Measurements from ENCODE around the gene FNDC3B.

The FNDC3B gene

GRCh38 chr3:172062761-172063160 is 23.4 kb downstream of the FNDC3B start:
- no peak for FAIRE-seq
- TF ChIP-seq CTCF (IDR thresholded peaks at IDR 0.05; ENCODE audit: insufficient read depth, missing control alignments), result no peak
- DNase-seq (ENCODE audit: insufficient read length, low spot score), result no peak

- no peak for DNase-seq (ENCODE audit: insufficient read length, low spot score)
- TF ChIP-seq CTCF (IDR thresholded peaks at IDR 0.05; ENCODE audit: insufficient read depth, missing control alignments), result no peak
- no peak for FAIRE-seq
Observed at GRCh38 chr3:172063456-172064432, 24.4 kb downstream of the FNDC3B start.

- FAIRE-seq (no peak), DNase-seq (ENCODE audit: insufficient read length, low spot score) (no peak)
- no peak for TF ChIP-seq CTCF (IDR thresholded peaks at IDR 0.05; ENCODE audit: insufficient read depth, missing control alignments)
Observed at GRCh38 chr3:172065527-172065926, 26.1 kb downstream of the FNDC3B start.

- FAIRE-seq (no peak), DNase-seq (ENCODE audit: insufficient read length, low spot score) (no peak)
- no peak for TF ChIP-seq CTCF (IDR thresholded peaks at IDR 0.05; ENCODE audit: insufficient read depth, missing control alignments)
Observed at GRCh38 chr3:172065967-172066762, 26.8 kb downstream of the FNDC3B start.

GRCh38 chr3:172066880-172067796 is 27.8 kb downstream of the FNDC3B start:
- TF ChIP-seq CTCF (IDR thresholded peaks at IDR 0.05; ENCODE audit: insufficient read depth, missing control alignments), result no peak
- no peak for DNase-seq (ENCODE audit: insufficient read length, low spot score)
- no peak for FAIRE-seq

- no peak for TF ChIP-seq CTCF (IDR thresholded peaks at IDR 0.05; ENCODE audit: insufficient read depth, missing control alignments)
- DNase-seq (ENCODE audit: insufficient read length, low spot score) (no peak), FAIRE-seq (no peak)
Observed at GRCh38 chr3:172067837-172068440, 28.6 kb downstream of the FNDC3B start.
